CD4-positive, alpha-beta T cell treated with Interleukin-1 beta for 1 hour (primary cell): Measurements from ENCODE around the gene TSC22D1.
"Not testable (repeated sequence)": the region's sequence is repeated elsewhere in the genome, so short reads cannot be mapped to it uniquely, and the experiment has no call there.

ENCODE experiments used
- DNase-seq, 2 donors: peaks; one replicate each; pipeline ENCODE4 v3.0.0-alpha.2; 2020 to 2022

TSC22D1 gene

DNA sequence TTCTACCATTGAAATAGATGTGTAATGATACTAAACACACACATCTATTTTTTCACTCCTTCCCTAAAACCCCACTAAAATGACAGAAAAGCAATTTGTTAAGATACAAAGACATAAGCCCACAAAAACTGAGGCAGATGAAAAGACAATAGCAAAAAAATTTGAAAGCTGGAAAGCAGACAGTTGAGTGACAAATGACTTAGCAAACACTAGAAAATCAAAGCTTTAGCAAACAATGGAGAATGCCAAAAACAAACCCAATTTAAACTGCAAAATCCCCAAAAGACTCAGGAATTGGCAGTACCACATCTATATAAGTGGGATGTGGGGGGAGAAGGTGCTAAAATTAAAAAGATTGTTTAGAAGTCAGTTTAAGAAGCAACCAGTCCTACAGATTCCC lies 9.5 kb downstream of the TSC22D1 start:
- DNase-seq = no peak

DNA sequence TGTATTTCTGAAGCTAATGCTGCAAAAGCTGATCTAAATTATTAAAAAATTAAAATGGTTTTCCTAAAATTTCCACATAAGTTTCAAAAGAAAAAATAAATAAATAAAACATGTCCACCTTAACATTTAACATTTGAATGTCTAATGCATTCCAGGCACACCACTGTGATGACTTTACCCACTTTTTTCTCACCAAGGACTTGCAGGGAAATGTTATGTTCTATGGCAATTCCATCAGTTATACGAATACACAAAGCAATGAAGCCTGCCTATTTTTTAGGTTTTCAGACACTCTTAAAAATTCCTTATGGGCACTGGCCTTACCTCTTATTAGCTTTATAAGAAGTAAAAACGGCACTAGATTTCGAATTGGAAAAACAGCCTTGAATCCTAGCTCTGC lies 10.2 kb downstream of the TSC22D1 start:
- DNase-seq = no peak

DNA sequence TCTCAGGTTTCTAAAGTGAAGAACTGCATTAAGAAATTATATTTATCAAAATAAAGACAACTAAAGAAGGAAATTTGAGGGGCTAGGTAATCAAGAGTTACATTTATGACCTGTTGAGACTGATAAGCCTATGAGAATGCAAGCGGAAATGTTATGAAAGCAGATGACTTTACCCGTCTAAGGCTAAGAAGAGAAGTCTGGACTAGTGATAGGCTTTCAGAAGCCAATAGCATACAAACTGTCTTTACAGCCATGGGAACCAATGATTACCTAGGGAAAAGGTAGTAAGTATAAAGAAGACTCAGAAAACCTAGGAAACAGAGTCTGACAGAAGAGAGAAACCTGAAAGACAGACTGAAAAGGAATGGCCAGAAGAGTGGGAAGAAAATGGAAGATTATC lies 11.2 kb downstream of the TSC22D1 start:
- no peak for DNase-seq

DNA sequence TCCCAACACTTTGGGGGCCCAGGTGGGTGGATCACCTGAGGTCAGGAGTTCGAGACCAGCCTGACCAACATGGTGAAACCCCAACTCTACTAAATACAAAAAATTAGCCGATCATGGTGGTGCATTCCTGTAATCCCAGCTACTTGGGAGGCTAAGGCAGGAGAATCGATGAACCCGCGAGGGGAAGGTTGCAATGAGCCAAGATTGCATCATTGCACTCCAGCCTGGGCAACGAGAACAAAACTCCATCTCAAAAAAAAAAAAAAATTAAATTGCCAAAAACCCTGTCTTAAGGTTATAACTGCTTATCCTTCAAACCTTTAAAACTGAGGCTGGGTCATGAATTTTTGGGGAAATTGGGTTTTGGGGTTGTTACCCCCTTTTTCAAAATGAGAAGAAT lies 13.3 kb downstream of the TSC22D1 start:
- not testable (repeated sequence) for DNase-seq

DNA sequence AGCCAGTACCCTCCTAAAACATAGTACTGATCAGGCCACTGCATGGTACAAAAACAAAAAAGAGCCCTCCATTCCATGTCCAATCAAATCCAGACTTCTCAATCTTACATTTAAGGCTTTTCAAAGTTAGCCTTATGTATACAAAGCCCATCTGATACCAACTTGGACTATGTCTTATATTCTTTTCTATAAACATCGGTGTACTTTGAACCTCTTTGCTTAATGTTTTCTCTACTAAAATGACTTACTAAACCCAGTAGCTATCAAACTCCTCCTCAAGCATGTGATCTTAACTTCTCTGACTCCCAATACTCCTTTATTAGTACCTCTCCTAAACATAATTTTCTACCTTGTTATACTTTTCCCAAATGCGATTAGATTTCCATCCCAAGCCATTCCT lies 14.8 kb downstream of the TSC22D1 start:
- DNase-seq = no peak

DNA sequence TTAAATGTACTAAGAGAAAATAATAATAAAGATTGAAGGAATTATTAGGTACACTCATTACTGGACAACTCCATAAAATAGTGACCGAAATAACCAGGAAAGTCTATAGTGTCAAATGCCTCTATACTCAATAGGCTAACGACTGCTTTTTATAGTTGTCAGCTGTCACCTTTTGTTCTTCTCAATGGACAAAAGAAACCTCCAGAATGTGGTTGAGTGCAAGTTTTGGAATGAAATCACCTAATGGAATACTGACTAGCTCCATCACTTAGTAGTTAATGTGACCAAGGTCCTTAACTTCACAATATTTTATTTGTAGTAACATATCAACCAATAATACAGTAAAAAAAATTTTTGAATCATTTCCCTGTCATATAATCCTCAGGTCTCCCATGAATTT lies 18.1 kb downstream of the TSC22D1 start:
- no peak for DNase-seq

DNA sequence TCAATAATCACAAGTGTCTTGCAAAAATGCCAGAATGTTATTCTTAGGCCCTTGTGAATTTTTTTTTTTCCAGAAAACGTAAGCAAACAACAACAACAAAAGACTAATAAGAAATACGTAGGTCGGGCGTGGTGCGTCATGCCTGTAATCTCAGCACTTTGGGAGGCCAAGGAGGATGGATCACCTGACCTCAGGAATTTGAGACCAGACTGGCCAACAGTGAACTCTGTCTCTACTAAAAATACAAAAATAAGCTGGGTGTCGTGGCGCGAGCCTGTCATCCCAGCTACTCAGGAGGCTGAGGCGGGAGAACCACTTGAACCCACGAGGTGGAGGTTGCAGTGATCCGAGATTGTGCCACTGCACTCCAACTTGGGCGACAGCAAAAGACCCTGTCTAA lies 20.9 kb downstream of the TSC22D1 start:
- DNase-seq = no peak

DNA sequence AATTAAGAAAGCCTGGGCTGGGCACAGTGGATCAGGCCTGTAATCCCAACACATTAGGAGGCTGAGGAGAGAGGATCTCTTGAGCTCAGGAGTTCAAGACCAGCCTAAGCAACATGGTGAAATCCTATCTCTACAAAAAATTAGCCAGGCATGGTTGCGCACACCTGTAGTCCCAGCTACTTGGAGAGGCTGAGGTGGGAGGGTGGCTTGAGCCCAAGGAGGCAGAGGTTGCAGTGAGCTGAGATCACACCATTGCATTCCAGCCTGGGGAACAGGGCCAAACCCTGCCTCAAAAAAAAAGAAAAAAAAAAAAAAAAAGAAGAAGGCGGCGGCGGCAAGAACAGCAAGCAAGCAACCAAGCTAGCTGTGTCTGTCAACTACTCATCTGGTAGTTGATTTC lies 26.7 kb downstream of the TSC22D1 start:
- no peak for DNase-seq

DNA sequence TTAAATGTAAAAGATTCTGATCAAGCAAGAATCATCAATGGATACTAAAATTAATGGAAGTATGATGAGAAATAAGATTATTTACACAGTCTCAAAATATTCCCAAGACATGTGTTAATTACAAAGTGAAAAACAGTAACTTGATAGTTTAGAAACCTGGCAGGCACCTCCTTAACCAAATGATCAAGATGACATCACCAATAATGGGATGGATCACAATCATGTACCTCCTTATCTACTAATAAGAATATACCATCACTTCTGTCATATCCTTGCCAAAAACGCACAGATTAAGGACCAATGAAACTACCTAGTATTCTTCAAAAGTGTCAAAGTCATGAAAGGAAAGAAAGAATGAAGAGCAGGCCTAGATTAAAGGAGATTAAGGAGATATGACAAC lies 30.0 kb downstream of the TSC22D1 start:
- DNase-seq = no peak

DNA sequence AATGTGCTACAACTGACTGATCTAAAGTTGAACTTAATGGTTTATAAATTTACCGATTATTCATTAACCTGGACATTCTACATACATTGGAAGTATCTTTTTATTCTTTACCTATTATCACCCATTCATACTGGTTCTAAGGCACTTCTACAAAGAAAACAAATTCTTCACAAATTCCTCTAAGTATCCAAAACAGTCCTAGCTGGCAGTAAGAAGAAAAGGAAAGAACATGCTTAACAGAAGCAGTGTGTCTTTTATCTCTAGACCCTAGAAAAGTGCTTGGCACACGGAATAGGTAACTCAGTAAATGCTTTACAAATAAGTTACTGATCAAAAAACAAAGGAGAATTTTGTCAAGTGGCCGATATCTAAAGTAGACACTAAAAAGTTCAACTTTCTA lies 32.8 kb downstream of the TSC22D1 start:
- no peak for DNase-seq

DNA sequence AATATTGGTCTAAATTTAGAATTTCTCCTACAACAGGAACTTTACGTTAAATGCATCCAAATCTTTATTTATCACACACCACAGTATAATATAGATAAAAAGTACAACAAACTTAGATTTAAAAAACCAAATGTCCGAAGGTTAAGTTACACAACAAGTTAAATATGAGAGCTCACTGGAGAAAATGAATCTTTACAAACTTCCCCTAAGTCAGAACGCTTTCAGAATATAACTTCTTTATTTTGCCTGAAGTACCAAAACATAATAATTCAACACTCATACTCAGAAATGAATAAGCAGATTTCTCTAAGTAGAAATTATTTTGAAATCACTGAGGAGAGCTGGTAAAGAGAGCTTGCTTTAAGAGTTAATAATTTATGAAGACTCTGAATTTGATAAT lies 33.8 kb downstream of the TSC22D1 start:
- no peak for DNase-seq

DNA sequence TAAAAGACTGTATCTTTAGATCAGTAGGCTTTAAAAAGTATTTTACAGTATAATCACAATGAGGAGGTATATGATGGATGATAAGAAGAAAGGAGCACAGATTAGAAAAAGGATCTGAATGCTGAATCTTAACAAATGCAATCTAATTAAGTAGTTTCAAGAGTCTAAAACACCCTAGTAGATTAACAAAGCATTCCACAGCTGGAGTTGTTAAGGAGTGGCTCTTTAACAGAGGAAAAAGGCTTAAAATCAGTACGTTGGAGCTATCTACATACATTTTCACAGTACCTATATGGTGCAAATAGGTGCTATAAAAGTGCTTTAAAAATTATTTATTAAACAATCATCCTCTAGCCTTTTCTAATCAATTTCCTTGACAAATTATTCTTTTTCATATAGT lies 34.5 kb downstream of the TSC22D1 start:
- DNase-seq = no peak

DNA sequence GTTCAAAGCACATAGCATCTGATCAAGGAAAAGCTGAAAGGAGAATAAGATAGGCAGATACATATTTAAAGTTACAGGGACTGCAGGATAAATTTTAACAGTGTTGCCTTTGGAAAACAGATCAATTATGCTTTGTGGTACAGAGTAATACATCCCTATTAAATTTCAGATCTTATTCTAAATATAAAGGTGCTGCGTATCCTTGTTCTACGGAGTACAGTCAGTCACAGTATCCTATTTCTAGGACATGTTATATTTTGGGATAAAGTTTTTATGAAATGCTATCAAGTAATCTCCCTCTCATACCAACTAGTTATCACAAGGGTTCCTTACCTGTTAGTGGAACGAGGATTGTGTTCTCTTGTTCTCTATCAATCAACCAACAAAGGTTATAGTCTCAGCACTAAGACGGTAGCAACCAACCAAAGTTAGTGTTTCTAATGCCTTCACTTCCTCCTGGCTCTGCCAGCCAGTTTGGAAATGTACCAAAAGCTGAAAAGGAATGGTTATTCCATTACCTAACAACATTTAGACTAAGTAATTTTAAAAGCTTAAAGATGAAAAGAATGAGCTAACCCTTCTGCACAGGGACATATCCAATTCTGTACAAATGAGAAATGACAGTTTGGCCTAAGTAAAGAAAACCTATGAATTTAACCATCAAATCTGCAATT lies 35.2 kb downstream of the TSC22D1 start:
- DNase-seq = no peak

DNA sequence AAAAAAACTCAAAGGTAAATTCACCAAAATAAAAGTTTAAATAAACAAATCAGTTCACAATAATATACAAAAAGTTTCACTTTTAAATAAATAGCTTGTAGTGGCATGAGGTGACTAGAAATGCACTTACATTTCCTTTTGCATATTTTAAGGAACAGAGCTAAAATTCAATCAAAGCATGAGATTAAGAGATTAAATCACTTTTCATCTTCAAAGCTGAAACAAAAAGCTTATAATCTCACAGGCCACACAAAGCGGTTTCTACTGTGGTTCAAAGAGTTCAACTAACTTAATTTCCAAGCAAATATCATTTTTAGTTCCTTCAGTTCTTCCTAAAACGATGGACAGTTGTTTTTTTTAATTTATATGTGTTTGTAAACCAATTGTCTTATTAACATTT lies 38.9 kb downstream of the TSC22D1 start:
- DNase-seq = no peak

DNA sequence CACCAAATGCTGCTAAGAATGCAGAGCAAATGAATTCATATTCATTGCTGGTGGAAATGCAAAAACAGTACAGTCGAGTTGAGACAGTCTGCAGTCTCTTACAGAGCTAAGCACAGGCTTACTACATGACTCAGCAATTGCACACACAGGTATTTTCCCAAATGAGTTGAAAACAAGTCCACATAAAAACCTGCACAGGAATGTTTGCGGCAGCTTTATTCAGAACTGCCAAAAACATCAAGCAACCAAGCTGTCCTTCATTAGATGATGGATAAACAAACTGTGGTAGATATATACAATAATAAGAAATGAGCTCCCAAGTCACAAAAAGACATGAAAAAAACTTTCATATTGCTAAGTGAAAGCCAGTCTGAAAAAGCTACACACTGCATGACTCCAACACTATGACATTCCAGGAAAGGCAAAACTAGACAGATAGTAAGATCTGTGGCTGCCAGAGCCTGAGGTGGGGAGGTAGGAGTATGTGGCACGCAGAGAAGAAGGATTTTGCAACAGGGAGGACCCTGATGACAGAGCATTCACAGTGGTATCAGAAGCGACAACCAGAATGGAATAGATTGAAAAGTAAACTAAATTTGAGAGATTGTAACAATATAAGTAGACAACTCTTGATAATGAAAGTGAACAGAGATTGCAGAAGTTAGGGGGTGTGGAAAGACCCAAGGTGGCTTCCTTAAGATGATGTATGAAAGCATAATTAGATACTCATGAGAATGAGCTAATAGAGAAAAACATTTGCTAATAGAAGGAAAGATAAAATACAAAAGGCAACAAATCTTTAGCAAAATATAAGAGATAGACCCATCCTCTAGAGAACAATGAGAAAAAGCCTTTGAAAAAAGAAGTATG lies 52.7 kb downstream of the TSC22D1 start:
- no peak for DNase-seq

DNA sequence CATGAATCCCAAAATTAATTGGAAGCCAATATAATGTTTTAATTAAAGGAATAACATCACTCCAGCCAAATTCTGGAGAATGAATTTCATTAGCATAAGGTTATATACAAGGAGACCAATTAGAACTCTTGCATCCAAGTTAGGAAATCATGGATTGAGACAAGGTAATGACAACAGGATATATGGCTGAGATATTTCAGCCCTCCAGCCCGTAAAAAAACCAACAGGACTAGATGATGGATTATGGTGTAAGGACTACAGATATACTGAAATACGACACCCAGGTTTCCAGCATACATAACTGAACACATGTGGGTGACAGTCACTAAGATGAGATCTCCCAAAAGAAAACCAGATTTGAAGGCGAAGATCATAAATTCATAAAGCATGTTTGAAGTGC lies 56.5 kb downstream of the TSC22D1 start:
- no peak for DNase-seq

DNA sequence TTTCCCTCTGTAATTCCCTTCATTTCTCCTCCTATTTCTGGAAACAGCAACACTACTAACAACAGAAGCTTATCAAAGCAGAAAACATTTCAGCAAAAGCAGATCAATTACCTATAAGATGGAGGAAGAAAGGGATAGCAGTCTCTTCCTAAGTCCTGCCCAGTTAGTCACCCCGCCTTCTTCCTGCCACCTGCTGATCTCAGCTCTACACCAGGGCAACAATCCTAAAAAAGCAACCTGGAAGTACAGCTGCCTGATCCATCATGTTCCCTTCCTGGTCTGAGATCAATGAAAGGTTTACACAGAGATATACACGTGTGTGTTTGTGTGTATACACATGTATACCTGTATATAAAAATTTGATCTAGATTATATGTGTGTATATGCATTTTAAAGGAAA lies 59.4 kb downstream of the TSC22D1 start:
- no peak for DNase-seq

DNA sequence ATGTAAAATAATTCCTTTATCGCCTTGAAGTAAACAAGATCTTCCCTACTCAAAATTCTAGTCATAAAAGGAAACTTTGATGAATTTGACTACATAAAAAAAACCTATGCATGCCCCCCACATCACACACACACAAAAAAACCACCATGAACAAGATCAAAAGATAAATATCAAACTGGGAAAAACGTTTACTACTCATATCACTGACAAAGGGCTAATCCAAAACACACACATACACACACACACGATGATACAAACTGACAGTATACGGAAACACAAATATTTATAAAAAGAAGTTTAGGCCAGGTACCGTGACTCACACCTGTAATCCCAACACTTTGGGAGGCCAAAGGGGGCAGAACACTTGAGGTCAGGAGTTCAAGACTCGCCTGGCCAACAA lies 61.9 kb downstream of the TSC22D1 start:
- DNase-seq = no peak

DNA sequence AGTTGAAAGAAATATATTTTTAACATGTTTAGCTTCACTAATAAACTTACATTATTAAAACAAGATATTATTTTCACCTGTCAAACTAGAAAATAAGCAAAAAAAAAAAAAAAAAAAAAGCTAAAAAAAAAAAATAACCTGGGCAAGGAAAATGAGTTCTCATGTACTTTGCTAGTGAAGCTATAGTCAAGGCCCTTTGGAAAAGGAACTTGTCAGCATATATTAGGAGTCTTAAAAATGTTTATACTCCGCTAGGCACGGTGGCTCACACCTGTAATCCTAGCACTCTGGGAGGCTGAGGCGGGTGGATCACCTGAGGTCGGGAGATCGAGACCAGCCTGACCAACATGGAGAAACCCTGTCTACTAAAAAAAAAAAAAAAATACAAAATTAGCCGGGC lies 66.3 kb downstream of the TSC22D1 start:
- not testable (repeated sequence) for DNase-seq

DNA sequence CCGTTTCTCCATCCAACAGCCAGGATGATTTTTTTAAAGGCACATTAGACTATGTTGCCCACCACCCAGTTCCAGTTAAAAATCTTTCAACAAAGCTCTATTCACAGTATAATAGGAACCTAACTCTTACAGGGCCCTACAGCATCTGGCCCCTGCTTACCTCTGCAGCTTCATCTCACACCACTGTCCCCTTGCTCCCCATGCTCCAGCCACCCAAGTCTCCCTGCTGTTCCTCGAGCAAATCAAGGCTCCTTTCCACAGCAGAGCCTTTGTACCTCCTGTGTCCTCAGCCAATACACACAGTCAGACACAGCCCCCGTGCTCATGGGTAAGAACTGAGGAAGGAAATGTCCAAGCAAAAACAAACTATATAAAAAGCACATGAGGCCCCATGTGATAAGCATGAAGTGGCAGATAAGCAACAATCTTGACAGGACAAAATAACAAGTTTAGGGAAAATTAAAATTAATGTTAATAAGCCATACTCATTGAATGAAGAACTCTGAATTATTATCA lies 67.5 kb downstream of the TSC22D1 start:
- no peak for DNase-seq

DNA sequence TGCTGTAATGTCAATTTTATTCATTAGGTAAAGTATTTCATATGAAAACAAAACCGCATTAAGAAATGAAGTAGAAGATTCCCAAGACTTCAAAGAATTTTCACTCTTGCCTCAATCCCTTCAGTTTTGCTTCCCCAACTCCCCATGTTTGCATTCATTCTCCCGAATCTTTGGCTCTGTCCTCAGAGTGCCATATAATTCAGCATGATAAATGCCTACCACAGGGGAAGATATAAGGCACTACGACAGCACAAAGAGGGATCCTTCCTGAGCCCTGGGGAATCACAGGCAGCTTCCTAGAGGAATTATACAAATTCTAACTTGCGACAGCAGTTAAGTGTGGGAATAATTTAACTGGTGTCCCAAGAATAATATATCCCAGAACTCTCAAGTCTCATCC lies 68.5 kb downstream of the TSC22D1 start:
- no peak for DNase-seq

DNA sequence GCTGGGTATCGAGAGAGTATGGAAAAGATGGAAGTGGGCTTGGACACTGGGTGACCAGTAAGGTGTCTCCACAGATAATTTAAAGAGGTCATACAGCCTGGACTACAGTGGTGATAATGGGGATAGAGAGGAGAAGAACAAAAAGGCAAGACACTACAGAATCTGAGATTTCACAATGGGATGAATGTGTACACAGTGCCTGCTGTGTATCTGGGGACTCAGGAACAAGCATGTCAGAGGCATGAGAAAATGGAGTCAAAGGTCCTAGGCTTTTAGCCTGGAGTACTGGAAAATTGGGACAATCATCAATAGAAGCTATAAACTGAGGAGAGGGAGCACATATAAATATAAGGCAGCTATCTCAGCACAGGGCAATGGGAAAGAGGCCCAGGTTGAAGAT lies 69.4 kb downstream of the TSC22D1 start:
- DNase-seq = no peak

DNA sequence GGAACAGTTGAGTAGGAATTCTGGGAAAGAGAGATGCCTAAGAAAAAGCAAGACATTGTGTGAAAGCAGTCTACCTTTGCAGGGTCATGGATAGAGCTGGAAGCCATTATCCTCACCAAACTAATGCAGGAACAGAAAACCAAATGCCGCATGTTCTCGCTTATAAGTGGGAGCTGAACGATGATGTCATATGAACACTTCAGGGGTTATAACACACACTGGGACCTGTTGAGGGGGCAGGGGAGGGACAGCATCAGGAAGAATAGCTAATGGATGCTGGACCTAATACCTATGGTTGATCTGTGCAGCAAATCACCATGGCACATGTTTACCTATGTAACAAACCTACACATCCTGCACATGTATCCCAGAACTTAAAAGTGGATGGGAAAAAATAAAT lies 69.9 kb downstream of the TSC22D1 start:
- no peak for DNase-seq

DNA sequence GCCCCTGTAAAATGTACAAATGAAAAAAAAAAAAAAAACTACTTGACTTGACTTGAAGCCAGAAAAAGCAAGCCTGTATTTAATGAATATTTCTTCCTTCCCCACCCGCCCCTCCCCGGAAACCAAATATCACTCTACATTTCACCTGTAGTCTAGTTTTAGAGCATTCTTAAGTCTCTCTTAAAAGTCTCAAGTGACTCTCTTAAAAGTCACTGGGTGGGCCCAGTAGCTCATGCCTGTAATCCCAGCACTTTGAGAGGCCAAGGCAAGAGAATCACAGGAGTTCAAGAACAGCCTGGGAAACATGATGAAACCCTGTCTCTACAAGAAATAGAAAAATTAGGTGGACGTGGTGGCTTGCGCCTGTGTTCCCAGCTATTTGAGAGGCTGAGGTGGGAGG lies 72.0 kb downstream of the TSC22D1 start:
- DNase-seq = no peak

DNA sequence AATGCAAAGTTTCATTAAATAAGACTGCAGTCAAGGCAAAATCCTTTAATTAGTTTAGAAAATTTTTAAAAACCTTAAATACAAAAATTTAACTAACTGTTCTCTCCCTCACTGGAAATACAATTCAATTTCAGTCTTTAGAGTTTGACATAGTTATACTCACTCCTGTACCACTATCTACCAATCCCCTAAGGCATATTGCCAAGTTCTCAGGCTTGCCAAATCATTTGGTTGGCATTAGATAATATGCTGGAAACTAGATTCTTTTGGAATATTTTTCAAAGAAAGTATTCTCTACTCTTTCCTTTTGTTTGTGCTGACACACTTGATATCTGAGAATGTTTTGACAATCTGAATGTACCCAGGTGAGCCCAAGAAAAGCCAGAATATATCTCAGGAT lies 77.2 kb downstream of the TSC22D1 start:
- no peak for DNase-seq
